H9 (cell line): Measurements from ENCODE around the gene CARD11. TPM values are rescaled to one million over a fixed set of nuclear protein-coding genes. Genes with fewer than 3 reads are reported as not detected.

ENCODE experiments used
- DNase-seq: peaks from one replicate; pipeline ENCODE4 v3.0.0-alpha.2; 2017
- H2AFZ ChIP-seq: one replicate; pipeline ENCODE4 v1.6.1; 2013; ENCODE audit warnings: mild to moderate bottlenecking, low read length, control low read depth, moderate library complexity
- H2AK5ac ChIP-seq: 2 replicates; pipeline ENCODE4 v1.6.1; 2013; ENCODE audit warnings: low read length, control low read depth, mixed read lengths; ENCODE audit not compliant: insufficient read length
- H2BK120ac ChIP-seq: one replicate; pipeline ENCODE4 v1.6.1; 2013; ENCODE audit warnings: low read depth, mild to moderate bottlenecking, low read length, control low read depth, inconsistent platforms; ENCODE audit not compliant: poor library complexity, severe bottlenecking
- H2BK12ac ChIP-seq: 2 replicates; pipeline ENCODE4 v1.6.1; 2013; ENCODE audit warnings: low read length, control low read depth, mixed read lengths, low read depth; ENCODE audit not compliant: insufficient read length
- H2BK15ac ChIP-seq: 2 replicates; pipeline ENCODE4 v1.6.1; 2013; ENCODE audit warnings: low read depth, low read length, control low read depth
- H2BK20ac ChIP-seq: one replicate; pipeline ENCODE4 v1.6.1; 2013; ENCODE audit warnings: low read depth, mild to moderate bottlenecking, low read length, control low read depth, inconsistent platforms; ENCODE audit not compliant: poor library complexity, severe bottlenecking
- H2BK5ac ChIP-seq: 2 replicates; pipeline ENCODE4 v1.6.1; 2013; ENCODE audit warnings: low read length, control low read depth, mixed read lengths; ENCODE audit not compliant: insufficient read length
- H3K14ac ChIP-seq: 2 replicates; pipeline ENCODE4 v1.6.1; 2013; ENCODE audit warnings: low read length, control low read depth; ENCODE audit not compliant: insufficient read depth
- H3K18ac ChIP-seq: 2 replicates; pipeline ENCODE4 v1.6.1; 2013; ENCODE audit warnings: low read depth, mild to moderate bottlenecking, mixed read lengths, low read length, control low read depth; ENCODE audit not compliant: insufficient read length
- H3K23ac ChIP-seq: 2 replicates; pipeline ENCODE4 v1.6.1; 2013; ENCODE audit warnings: low read length, control low read depth, mixed read lengths, low read depth; ENCODE audit not compliant: insufficient read length
- H3K23me2 ChIP-seq: 2 replicates; pipeline ENCODE4 v1.6.1; 2013; ENCODE audit warnings: low read depth, mild to moderate bottlenecking, mixed read lengths, low read length, control low read depth; ENCODE audit not compliant: insufficient read length, poor library complexity, severe bottlenecking
- H3K27ac ChIP-seq: 2 replicates; pipeline ENCODE4 v1.5.1; 2013; ENCODE audit warnings: low read length, control low read depth, mixed read lengths, low read depth; ENCODE audit not compliant: insufficient read length
- H3K27me3 ChIP-seq: 2 replicates; pipeline ENCODE4 v1.6.1; 2013; ENCODE audit warnings: low read length, control low read depth, inconsistent platforms; ENCODE audit not compliant: insufficient read depth
- H3K4ac ChIP-seq: 2 replicates; pipeline ENCODE4 v1.6.1; 2013; ENCODE audit warnings: low read depth, mild to moderate bottlenecking, control low read depth, inconsistent platforms, low read length, moderate library complexity
- H3K4me1 ChIP-seq: 2 replicates; pipeline ENCODE4 v1.6.1; 2013; ENCODE audit warnings: low read length, control low read depth, inconsistent platforms; ENCODE audit not compliant: insufficient read depth
- H3K4me2 ChIP-seq: 2 replicates; pipeline ENCODE4 v1.6.1; 2013; ENCODE audit warnings: low read length, control low read depth, mixed read lengths; ENCODE audit not compliant: insufficient read length, insufficient read depth
- H3K56ac ChIP-seq: 2 replicates; pipeline ENCODE4 v1.6.1; 2013; ENCODE audit warnings: low read depth, mild to moderate bottlenecking, mixed read lengths, low read length, control low read depth; ENCODE audit not compliant: insufficient read length
- H3K79me1 ChIP-seq: 2 replicates; pipeline ENCODE4 v1.6.1; 2013; ENCODE audit warnings: low read depth, mild to moderate bottlenecking, moderate library complexity, low read length, control low read depth, inconsistent platforms; ENCODE audit not compliant: insufficient read depth, poor library complexity, severe bottlenecking
- H3K79me2 ChIP-seq: 2 replicates; pipeline ENCODE4 v1.6.1; 2013; ENCODE audit warnings: low read length, control low read depth, inconsistent platforms; ENCODE audit not compliant: insufficient read depth
- H3K9ac ChIP-seq: 2 replicates; pipeline ENCODE4 v1.6.1; 2013; ENCODE audit warnings: low read length, control low read depth, mixed read lengths; ENCODE audit not compliant: insufficient read length; ENCODE audit errors: extremely low read depth
- H3K9me3 ChIP-seq: one replicate; pipeline ENCODE4 v1.6.1; 2013; ENCODE audit warnings: low read depth, low read length, inconsistent platforms; ENCODE audit not compliant: control insufficient read depth
- H3T11ph ChIP-seq: one replicate; pipeline ENCODE4 v1.6.1; 2013; ENCODE audit warnings: mild to moderate bottlenecking, low read length, control low read depth, inconsistent platforms
- H4K20me1 ChIP-seq: one replicate; pipeline ENCODE4 v1.6.1; 2013; ENCODE audit not compliant: control insufficient read depth, insufficient read length, insufficient read depth
- H4K5ac ChIP-seq: 2 replicates; pipeline ENCODE4 v1.6.1; 2013; ENCODE audit warnings: low read depth, mild to moderate bottlenecking, mixed read lengths, low read length, control low read depth; ENCODE audit not compliant: insufficient read length
- H4K8ac ChIP-seq: replicated peaks from 2 replicates; pipeline ENCODE4 v1.6.1; 2013; ENCODE audit warnings: low read length, control low read depth, mixed read lengths, low read depth; ENCODE audit not compliant: insufficient read length
- H4K91ac ChIP-seq: 2 replicates; pipeline ENCODE4 v1.6.1; 2013; ENCODE audit warnings: low read depth, mild to moderate bottlenecking, moderate library complexity, mixed read lengths, low read length, control low read depth; ENCODE audit not compliant: insufficient read length
- H3K27ac Mint-ChIP-seq, 3 experiments: 2 replicates in 2 of 3; 3 replicates in 1 of 3; pipeline ENCODE4 v1.8.0; 2020 to 2021; ENCODE audit warnings: mixed read lengths in 3 of 3, mild to moderate bottlenecking in 1 of 3, moderate library complexity in 1 of 3
- H3K27me3 Mint-ChIP-seq: 2 replicates; pipeline ENCODE4 v1.8.0; 2021; ENCODE audit warnings: low read depth, mild to moderate bottlenecking, moderate library complexity, mixed read lengths
- H3K36me3 Mint-ChIP-seq, 3 experiments: 2 replicates in 2 of 3; 3 replicates in 1 of 3; pipeline ENCODE4 v1.8.0; 2020 to 2021; ENCODE audit warnings: low read depth in 3 of 3, mixed read lengths in 3 of 3; ENCODE audit not compliant: insufficient read depth in 1 of 3
- H3K4me1 Mint-ChIP-seq, 2 experiments: 2 replicates each; pipeline ENCODE4 v1.8.0; 2020; ENCODE audit warnings: mixed read lengths in 2 of 2
- H3K4me3 Mint-ChIP-seq, 2 experiments: 2 replicates in 1 of 2; 3 replicates in 1 of 2; pipeline ENCODE4 v1.8.0; 2020 to 2021; ENCODE audit warnings: mild to moderate bottlenecking in 2 of 2, mixed read lengths in 2 of 2, moderate library complexity in 1 of 2
- H3K9me3 Mint-ChIP-seq, 2 experiments: 2 replicates in 1 of 2; 3 replicates in 1 of 2; pipeline ENCODE4 v1.8.0; 2020; ENCODE audit warnings: mild to moderate bottlenecking in 2 of 2, mixed read lengths in 2 of 2, moderate library complexity in 1 of 2
- CTCF ChIP-seq: fragments of 200-600 bp; sonication (generic); conservative IDR thresholded peaks from 3 replicates; pipeline ENCODE4 v1.8.0; 2021; ENCODE audit warnings: antibody characterized with exemption, mild to moderate bottlenecking
- WGBS: extraction: QIAGEN DNeasy Blood & Tissue Kit; methylation state at CpG from one replicate; pipeline ENCODE4 v1.1.7; 2013; ENCODE audit warnings: missing lambda C conversion rate, low lambda C conversion rate, mixed read lengths; ENCODE audit not compliant: insufficient read length; ENCODE audit errors: extremely low coverage; 5-methylcytosine and 5-hydroxymethylcytosine counted together
- total RNA-seq: library from RNA; stranded (reverse); gene quantifications from 2 replicates; pipeline ENCODE4 v1.2.1, GENCODE V29; 2021

CARD11 gene
- total RNA-seq, 1 experiment from 2014 or later = 20.0 TPM

- H2BK20ac ChIP-seq = no peak overlapping the region
- no peaks in the 10 kb centered on the region for H3K9me3 Mint-ChIP-seq
- H3K4me2 ChIP-seq = no peak overlapping the region
- no peaks in the 10 kb centered on the region for H3K27me3 ChIP-seq
- no peak overlapping the region for H2BK15ac ChIP-seq
- no peak overlapping the region for H2BK12ac ChIP-seq
- no peak overlapping the region for H3K23ac ChIP-seq
- no peaks in the 10 kb centered on the region; the same call in 1 of the 2 replicates for H3K27me3 Mint-ChIP-seq
- no peak overlapping the region for H3T11ph ChIP-seq
- H3K56ac ChIP-seq = no peak overlapping the region
- no peaks in the 10 kb centered on the region; a peak in 1 of 7 replicates for H3K36me3 Mint-ChIP-seq
- H2BK5ac ChIP-seq = no peak overlapping the region
- no peak for DNase-seq
- WGBS = no CpG with 5 or more reads among the region's 14 CpGs
- H4K20me1 ChIP-seq = no peaks in the 10 kb centered on the region
- H3K9ac ChIP-seq = no peak overlapping the region
- H4K5ac ChIP-seq = no peak overlapping the region
- no peak overlapping the region for H2AFZ ChIP-seq
- no peak overlapping the region for H3K4me3 Mint-ChIP-seq
- no peak overlapping the region for H2BK120ac ChIP-seq
- H3K14ac ChIP-seq = no peak overlapping the region
- no peaks in the 10 kb centered on the region for H3K9me3 ChIP-seq
- H4K91ac ChIP-seq = no peak overlapping the region
- no peak overlapping the region for H4K8ac ChIP-seq
- H3K23me2 ChIP-seq = no peaks in the 10 kb centered on the region
- H3K18ac ChIP-seq = no peak overlapping the region
- no peaks in the 10 kb centered on the region for H3K79me1 ChIP-seq
- no peaks in the 10 kb centered on the region for H3K79me2 ChIP-seq
- H2AK5ac ChIP-seq = no peak overlapping the region
- H3K4me1 ChIP-seq = no peaks in the 10 kb centered on the region; the same call in 1 of the 2 replicates
- no peak for TF ChIP-seq CTCF
- no peak overlapping the region for H3K4ac ChIP-seq
- H3K27ac ChIP-seq = no peak overlapping the region
- peak overlapping the region in 1 of 3 experiments; percentile 59; a peak in 3 of 7 replicates for H3K27ac Mint-ChIP-seq
- H3K4me1 Mint-ChIP-seq = peaks cover 11 to 15% of the 10 kb centered on the region in 2 experiments
Observed at GRCh38 chr7:2860627-2861133, 183.0 kb downstream of the CARD11 start.
